H1 (cell line): ENCODE measurements around the gene STXBP2. TPM values are rescaled to one million over a fixed set of nuclear protein-coding genes. Genes with fewer than 3 reads are reported as not detected.

Experiments used
- CTCF ChIA-PET: fragments of 300-600 bp; sonication (Branson Sonifier 250); formaldehyde crosslinking; loops from one replicate; lab custom pipeline; 2021; ENCODE audit not compliant: partially characterized antibody; lab: Charles Lee
- POLR2A ChIA-PET: fragments of 300-600 bp; sonication (Branson Sonifier 250); formaldehyde crosslinking; loops from one replicate; lab custom pipeline; 2021; ENCODE audit warnings: inconsistent platforms; ENCODE audit not compliant: partially characterized antibody; lab: Charles Lee
- DNase-seq, 2 experiments: peaks; one replicate each; pipeline versions ENCODE4 v3.0.0 to v3.0.0-alpha.2; 2010 to 2022; ENCODE audit warnings: low spot score in 2 of 2, low read depth in 1 of 2, mixed read lengths in 1 of 2
- FAIRE-seq: peaks from 2 replicates; lab custom pipeline; 2011; peaks lifted over from hg19 to GRCh38; lab: Jason Lieb, UNC
- H2AFZ ChIP-seq: 2 replicates; pipeline ENCODE4 v1.8.1; 2012; ENCODE audit warnings: low read length, inconsistent platforms
- H2AK5ac ChIP-seq: 2 replicates; pipeline ENCODE4 v1.6.1; 2013; ENCODE audit warnings: low read depth, low read length
- H2BK120ac ChIP-seq: replicated peaks from 2 replicates; pipeline ENCODE3; 2013; ENCODE audit warnings: low read depth, low read length, inconsistent platforms
- H2BK12ac ChIP-seq: 2 replicates; pipeline ENCODE4 v1.6.1; 2013; ENCODE audit warnings: low read depth, low read length
- H2BK15ac ChIP-seq: 2 replicates; pipeline ENCODE4 v1.6.1; 2013; ENCODE audit warnings: low read length
- H2BK20ac ChIP-seq: 2 replicates; pipeline ENCODE4 v1.6.1; 2013; ENCODE audit warnings: low read length
- H2BK5ac ChIP-seq: 2 replicates; pipeline ENCODE4 v1.6.1; 2013; ENCODE audit warnings: low read depth, low read length
- H3K14ac ChIP-seq: 2 replicates; pipeline ENCODE4 v1.6.1; 2013; ENCODE audit warnings: inconsistent platforms; ENCODE audit not compliant: insufficient read length
- H3K18ac ChIP-seq: 2 replicates; pipeline ENCODE4 v1.6.1; 2013; ENCODE audit warnings: low read length; ENCODE audit errors: extremely low read depth
- H3K23ac ChIP-seq: 2 replicates; pipeline ENCODE4 v1.6.1; 2013; ENCODE audit warnings: inconsistent platforms; ENCODE audit not compliant: insufficient read length
- H3K23me2 ChIP-seq: 2 replicates; pipeline ENCODE4 v1.6.1; 2013; ENCODE audit warnings: low read depth, low read length
- H3K27ac ChIP-seq: 2 replicates; pipeline ENCODE4 v1.6.1; 2011; ENCODE audit warnings: low read depth, low read length, inconsistent platforms
- H3K27me3 ChIP-seq, 4 experiments: replicated peaks in 1 of 4; 1 replicate in 1 of 4; 2 replicates in 3 of 4; pipeline versions ENCODE4 v1.6.1 to v1.8.1; 2011 to 2013; ENCODE audit warnings: low read length in 3 of 4, mild to moderate bottlenecking in 3 of 4, inconsistent platforms in 2 of 4, mixed read lengths in 2 of 4, moderate library complexity in 1 of 4; ENCODE audit not compliant: control insufficient read depth in 3 of 4, insufficient read depth in 3 of 4; ENCODE audit errors: extremely low read depth in 1 of 4
- H3K36me3 ChIP-seq, 4 experiments: 2 replicates each; pipeline versions ENCODE4 v1.6.1 to v1.8.1; 2011 to 2013; ENCODE audit warnings: mild to moderate bottlenecking in 4 of 4, low read length in 3 of 4, moderate library complexity in 2 of 4, control low read depth in 1 of 4, inconsistent platforms in 1 of 4; ENCODE audit not compliant: insufficient read depth in 4 of 4, control insufficient read depth in 2 of 4
- H3K4ac ChIP-seq: replicated peaks from 2 replicates; pipeline ENCODE3; 2013; ENCODE audit warnings: low read length, low read depth, mixed read lengths, inconsistent platforms; ENCODE audit not compliant: insufficient read length
- H3K4me1 ChIP-seq, 4 experiments: replicated peaks in 1 of 4; 1 replicate in 1 of 4; 2 replicates in 3 of 4; pipeline versions ENCODE4 v1.6.1 to v1.8.1; 2011 to 2013; ENCODE audit warnings: low read length in 3 of 4, inconsistent platforms in 2 of 4, mixed read lengths in 1 of 4; ENCODE audit not compliant: insufficient read depth in 4 of 4, control insufficient read depth in 3 of 4
- H3K4me2 ChIP-seq, 2 experiments: 2 replicates each; pipeline versions ENCODE4 v1.6.1 to v1.8.1; 2011 to 2013; ENCODE audit warnings: low read depth in 2 of 2, low read length in 2 of 2, control low read depth in 1 of 2, inconsistent platforms in 1 of 2, mild to moderate bottlenecking in 1 of 2; ENCODE audit not compliant: insufficient read depth in 1 of 2
- H3K4me3 ChIP-seq, 4 experiments: fragments of 200-600, 300-600 bp in 1 of 4; sonication (generic), shearing (Covaris generic), sonication (Bioruptor Twin) in 1 of 4; 2 replicates each; pipeline versions ENCODE4 v1.5.1 to v1.8.1; 2011 to 2016; ENCODE audit warnings: low read length in 4 of 4, low read depth in 3 of 4, control low read depth in 2 of 4, inconsistent platforms in 2 of 4, mild to moderate bottlenecking in 2 of 4, mixed read lengths in 1 of 4, moderate library complexity in 1 of 4; ENCODE audit not compliant: insufficient read depth in 2 of 4; ENCODE audit errors: extremely low read depth in 1 of 4
- H3K56ac ChIP-seq: replicated peaks from 2 replicates; pipeline ENCODE3; 2013; ENCODE audit warnings: low read depth, mild to moderate bottlenecking, mixed read lengths, low read length, inconsistent platforms; ENCODE audit not compliant: insufficient read length
- H3K79me1 ChIP-seq: 2 replicates; pipeline ENCODE4 v1.6.1; 2013; ENCODE audit warnings: low read depth, low read length, control low read depth
- H3K79me2 ChIP-seq, 2 experiments: 2 replicates each; pipeline versions ENCODE4 v1.6.1 to v1.8.1; 2012 to 2013; ENCODE audit warnings: low read length in 2 of 2, mild to moderate bottlenecking in 2 of 2, inconsistent platforms in 1 of 2; ENCODE audit not compliant: insufficient read depth in 2 of 2, control insufficient read depth in 1 of 2
- H3K9ac ChIP-seq, 4 experiments: replicated peaks in 1 of 4; 1 replicate in 1 of 4; 2 replicates in 3 of 4; pipeline versions ENCODE4 v1.6.1 to v1.8.1; 2011 to 2013; ENCODE audit warnings: low read depth in 3 of 4, low read length in 3 of 4, control low read depth in 2 of 4, mild to moderate bottlenecking in 2 of 4, moderate library complexity in 2 of 4, inconsistent platforms in 1 of 4; ENCODE audit errors: extremely low read depth in 1 of 4
- H3K9me3 ChIP-seq, 2 experiments: 2 replicates each; pipeline versions ENCODE4 v1.6.1 to v1.8.1; 2012 to 2013; ENCODE audit warnings: mild to moderate bottlenecking in 2 of 2, moderate library complexity in 2 of 2, control low read depth in 1 of 2, inconsistent platforms in 1 of 2, low read depth in 1 of 2, low read length in 1 of 2, mixed read lengths in 1 of 2; ENCODE audit not compliant: insufficient read depth in 2 of 2
- H4K20me1 ChIP-seq, 2 experiments: replicated peaks in 1 of 2; 2 replicates each; pipeline versions ENCODE3 to v1.8.1; 2011 to 2013; ENCODE audit warnings: inconsistent platforms in 2 of 2, low read length in 2 of 2, mild to moderate bottlenecking in 1 of 2; ENCODE audit not compliant: insufficient read depth in 2 of 2, control insufficient read depth in 1 of 2
- H4K5ac ChIP-seq: 2 replicates; pipeline ENCODE4 v1.6.1; 2013; ENCODE audit warnings: low read length, low read depth, mixed read lengths, inconsistent platforms; ENCODE audit not compliant: insufficient read length
- H4K8ac ChIP-seq: 2 replicates; pipeline ENCODE4 v1.8.0; 2013; ENCODE audit warnings: mild to moderate bottlenecking, moderate library complexity, low read length, inconsistent platforms; ENCODE audit not compliant: insufficient read depth; ENCODE audit errors: extremely low read depth
- H4K91ac ChIP-seq: replicated peaks from 2 replicates; pipeline ENCODE3; 2013; ENCODE audit warnings: low read length, mixed read lengths, inconsistent platforms; ENCODE audit not compliant: insufficient read length
- POLR2A ChIP-seq, 2 experiments: IDR thresholded peaks; 1 replicate in 1 of 2; 2 replicates in 1 of 2; pipeline ENCODE4 v1.6.1; 2011; ENCODE audit warnings: low read depth in 2 of 2, low read length in 2 of 2, mild to moderate bottlenecking in 2 of 2; ENCODE audit errors: control extremely low read depth in 1 of 2
- TAF1 ChIP-seq: IDR thresholded peaks from 2 replicates; pipeline ENCODE4 v1.6.1; 2011; ENCODE audit warnings: mild to moderate bottlenecking, low read depth, low read length
- WGBS, 2 experiments: shearing (Covaris generic) in 1 of 2; methylation state at CpG; one replicate each; pipeline versions ENCODE4 v1.1.6 to v1.1.7; 2013 to 2015; ENCODE audit warnings: low lambda C conversion rate in 2 of 2, mixed read lengths in 2 of 2, inconsistent platforms in 1 of 2, low coverage in 1 of 2, missing lambda C conversion rate in 1 of 2; ENCODE audit not compliant: insufficient replicate concordance in 2 of 2, insufficient coverage in 1 of 2, insufficient read length in 1 of 2; ENCODE audit errors: extremely low coverage in 1 of 2, missing lambda C conversion rate in 1 of 2; 5-methylcytosine and 5-hydroxymethylcytosine counted together
- polyA plus RNA-seq, 7 experiments: library from polyadenylated mRNA; depleted of rRNA in 3 of 7; stranded (reverse) in 5 of 7; unstranded in 2 of 7; fragments of >200 nt in 5 of 7; fragments of 200-250 nt in 2 of 7; gene quantifications; 1 replicate in 5 of 7; 2 replicates in 1 of 7; 4 replicates in 1 of 7; pipeline versions ENCODE4 v1.2.1 to v1.2.3, GENCODE V29; 2011 to 2013; ENCODE audit warnings: missing spikeins in 2 of 7, mixed read lengths in 2 of 7
- total RNA-seq: library from RNA; stranded (reverse); fragmentation: NEBNext Ultra II Directional; extraction: Animal tissue kit (Norgen Biotek cat#: 25700); gene quantifications from 2 replicates; pipeline ENCODE4 v1.2.1, GENCODE V29; 2021

STXBP2 gene
- total and polyA plus RNA-seq, 2 of the 8 experiments (the other 6 are each of a cell fraction or from before 2014, with no cell fraction given), result 52.9 to 53.8 TPM

DNA sequence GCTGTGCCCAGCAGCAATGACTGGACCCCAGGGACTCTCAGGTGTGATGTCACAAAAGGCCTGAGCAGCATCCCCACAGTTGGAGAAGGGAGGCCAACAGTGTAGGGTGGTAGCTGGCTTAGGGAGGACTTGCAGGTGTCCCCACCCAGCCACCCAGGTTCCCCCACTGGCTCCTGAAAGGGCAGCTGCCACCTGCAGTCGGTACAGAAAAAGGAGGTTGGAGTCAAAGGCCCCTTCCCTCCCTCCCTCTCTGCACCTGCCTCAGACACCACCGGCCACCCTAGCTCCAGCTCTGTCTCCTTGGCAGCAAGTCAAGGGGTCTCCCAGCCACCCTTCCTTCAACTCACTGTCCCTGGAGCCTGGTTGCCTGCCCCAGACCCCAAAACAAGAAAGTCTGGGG is 3.2 kb upstream of the STXBP2 start, which contains the start of gene PCP2:
Gene PCP2 (minus strand): TSS at position 22 of the 400 bp plus-strand sequence. CDS start 262 bp downstream, outside the sequence.
- peaks cover 3 to 20% of the 10 kb centered on the region in 2 experiments; a peak in 3 of 4 replicates for H3K79me2 ChIP-seq
- no peak within 1 kb of the TSS for H3K4me3 ChIP-seq
- H3K79me1 ChIP-seq, result peaks cover 8% of the 10 kb centered on the region
- H3K4me1 ChIP-seq, result peaks cover 0 to 9% (median 3%) of the 10 kb centered on the region in 4 experiments; a peak in 5 of 7 replicates
- no peak within 1 kb of the TSS for H2BK20ac ChIP-seq
- 56% methylated on average over 2 of the region's 2 CpGs; no CpG with 5 or more reads in 1 of the 2 experiments for WGBS, 2 experiments
- no peak within 1 kb of the TSS for H3K18ac ChIP-seq
- no peak within 1 kb of the TSS for H3K9ac ChIP-seq
- H2BK15ac ChIP-seq, result no peak within 1 kb of the TSS
- H2BK120ac ChIP-seq, result no peak within 1 kb of the TSS
- H3K14ac ChIP-seq, result no peak within 1 kb of the TSS
- TF ChIP-seq POLR2A (IDR thresholded peaks at IDR 0.05; ENCODE audit: control extremely low read depth in 1 of 2, low read depth in 2 of 2, low read length in 2 of 2), result peak in 1 of 2 experiments; percentile 58; a peak in 1 of 3 replicates
- no peak for TF ChIP-seq TAF1
- H3K9me3 ChIP-seq, result no peaks in the 10 kb centered on the region
- H3K27ac ChIP-seq, result no peak within 1 kb of the TSS
- H3K4me2 ChIP-seq, result no peak within 1 kb of the TSS
- CTCF ChIA-PET, result interaction anchor here (1.0 to 1.6 kb wide), 3 partner anchors 25 to 166 kb away, joined by 3 to 7 read pairs (median 4); no protein-coding TSS in a partner anchor
- FAIRE-seq (no peak), DNase-seq (no peak)
- peaks cover 3 to 4% of the 10 kb centered on the region in 2 experiments for H4K20me1 ChIP-seq
- H2AK5ac ChIP-seq, result no peak within 1 kb of the TSS
- H3K23ac ChIP-seq, result no peak within 1 kb of the TSS
- no peak within 1 kb of the TSS for H4K91ac ChIP-seq
- H3K56ac ChIP-seq, result no peak within 1 kb of the TSS
- no peak within 1 kb of the TSS for H2BK5ac ChIP-seq
- POLR2A ChIA-PET, result interaction anchor here (0.7 to 5.7 kb wide), 4 partner anchors 9 to 44 kb away, joined by 3 to 34 read pairs (median 4); no protein-coding TSS in a partner anchor
- H3K27me3 ChIP-seq, result peaks cover 3 to 19% (median 16%) of the 10 kb centered on the region in 4 experiments
- no peak within 1 kb of the TSS for H2BK12ac ChIP-seq
- no peak within 1 kb of the TSS for H3K4ac ChIP-seq
- H3K36me3 ChIP-seq, result no peaks in the 10 kb centered on the region; a peak in 2 of 8 replicates
- H4K8ac ChIP-seq, result no peak within 1 kb of the TSS
- H3K23me2 ChIP-seq, result peaks cover 14% of the 10 kb centered on the region
- H4K5ac ChIP-seq, result no peak within 1 kb of the TSS
- no peak within 1 kb of the TSS for H2AFZ ChIP-seq
